ENCODE measurements around the gene ASPRV1. TPM values are rescaled to one million over a fixed set of nuclear protein-coding genes. Genes with fewer than 3 reads are reported as not detected.
A peak's percentile ranks its signal among the peaks of the same experiment; 100 is the strongest.

Gene ASPRV1
- total and polyA plus RNA-seq, 9 donors: 1.1 to 5.5 (median 4.4) TPM

DNA sequence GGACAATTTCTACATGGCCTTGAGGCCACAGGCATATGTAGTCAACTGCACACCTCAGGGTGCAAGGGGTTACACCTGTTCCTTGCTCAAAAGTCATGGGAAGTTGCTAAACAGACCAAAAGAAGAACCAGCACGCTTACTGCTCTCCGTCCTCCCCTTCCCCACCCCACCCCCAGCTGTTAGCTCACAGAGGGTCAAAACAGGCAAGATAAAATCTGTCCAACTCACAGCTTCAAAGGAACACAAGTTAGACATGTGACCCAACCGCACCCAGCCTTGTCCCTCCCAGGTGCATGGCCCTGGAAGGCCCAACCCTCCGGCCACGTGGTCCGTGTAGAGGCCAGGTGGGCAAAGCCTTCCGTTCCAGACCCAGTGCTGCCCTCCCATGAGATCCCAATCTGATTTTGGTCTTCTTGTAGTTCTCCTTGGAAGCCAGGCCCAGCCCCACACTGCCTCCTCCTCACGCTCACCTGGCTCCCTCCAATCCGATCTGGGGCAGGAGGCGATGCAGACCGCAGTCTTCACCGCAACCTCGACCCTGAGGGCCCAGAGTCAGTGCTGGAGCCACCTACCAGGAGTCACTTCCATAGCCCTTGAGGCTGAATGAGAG lies 14.5 kb upstream of the ASPRV1 start:
- intact Hi-C loops (cut with DNase I): no loop called here
- H3K9me3 ChIP-seq: no peaks in the 10 kb centered on the region
- TF ChIP-seq, protein P1, sequence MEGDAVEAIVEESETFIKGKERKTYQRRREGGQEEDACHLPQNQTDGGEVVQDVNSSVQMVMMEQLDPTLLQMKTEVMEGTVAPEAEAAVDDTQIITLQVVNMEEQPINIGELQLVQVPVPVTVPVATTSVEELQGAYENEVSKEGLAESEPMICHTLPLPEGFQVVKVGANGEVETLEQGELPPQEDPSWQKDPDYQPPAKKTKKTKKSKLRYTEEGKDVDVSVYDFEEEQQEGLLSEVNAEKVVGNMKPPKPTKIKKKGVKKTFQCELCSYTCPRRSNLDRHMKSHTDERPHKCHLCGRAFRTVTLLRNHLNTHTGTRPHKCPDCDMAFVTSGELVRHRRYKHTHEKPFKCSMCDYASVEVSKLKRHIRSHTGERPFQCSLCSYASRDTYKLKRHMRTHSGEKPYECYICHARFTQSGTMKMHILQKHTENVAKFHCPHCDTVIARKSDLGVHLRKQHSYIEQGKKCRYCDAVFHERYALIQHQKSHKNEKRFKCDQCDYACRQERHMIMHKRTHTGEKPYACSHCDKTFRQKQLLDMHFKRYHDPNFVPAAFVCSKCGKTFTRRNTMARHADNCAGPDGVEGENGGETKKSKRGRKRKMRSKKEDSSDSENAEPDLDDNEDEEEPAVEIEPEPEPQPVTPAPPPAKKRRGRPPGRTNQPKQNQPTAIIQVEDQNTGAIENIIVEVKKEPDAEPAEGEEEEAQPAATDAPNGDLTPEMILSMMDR (IDR thresholded peaks at IDR 0.05): no peak
- TF ChIP-seq EP300 (IDR thresholded peaks at IDR 0.05) (no peak), POLR2A (IDR thresholded peaks at IDR 0.05) (no peak)
- no peaks in the 10 kb centered on the region for H3K27me3 ChIP-seq
- peak in 1 of 5 donors; percentile 24 for DNase-seq
- no peak overlapping the region for H3K4me3 ChIP-seq
- no peaks in the 10 kb centered on the region for H3K36me3 ChIP-seq
- no peaks in the 10 kb centered on the region for H3K4me1 ChIP-seq (ENCODE audit: insufficient read depth)
- WGBS, 3 donors: 83 to 92% (median 86%) methylated on average over 13 of the region's 13 CpGs
- H3K27ac ChIP-seq: no peak overlapping the region

DNA sequence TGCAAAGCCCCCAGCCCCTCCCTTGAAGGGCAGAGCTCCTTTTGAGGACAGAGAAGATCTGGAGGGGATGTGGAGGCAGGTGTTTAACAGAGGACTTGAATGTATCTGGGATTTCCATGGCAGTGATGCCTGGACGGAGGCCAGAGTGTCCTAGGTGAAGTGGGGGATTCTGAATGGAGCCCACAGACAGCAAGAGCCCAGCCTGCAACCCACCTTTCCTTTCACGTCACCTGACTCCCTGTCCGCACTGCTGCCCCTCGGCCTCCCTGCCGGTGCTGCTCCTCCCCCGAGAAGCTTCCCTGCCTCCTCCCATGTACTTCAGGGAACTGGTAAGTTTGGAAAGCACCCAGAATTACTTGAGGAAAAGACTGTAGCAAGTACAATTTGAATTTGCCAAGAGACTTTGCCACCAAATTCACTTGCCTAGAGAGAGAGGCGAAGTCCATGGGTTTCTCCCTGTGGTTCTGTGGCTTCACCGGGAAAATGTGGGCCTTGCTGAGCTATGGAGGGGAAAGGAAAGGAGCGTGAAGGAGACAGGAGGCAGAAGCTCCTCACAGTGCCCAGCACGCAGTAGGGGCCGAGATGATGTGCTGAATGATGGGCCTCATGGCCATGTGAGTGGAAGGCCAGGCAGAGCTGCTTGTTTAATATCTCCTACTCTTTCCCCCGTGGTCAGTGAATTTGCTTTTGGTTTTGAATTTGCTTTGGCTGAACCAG lies 13.9 kb upstream of the ASPRV1 start:
- no peaks in the 10 kb centered on the region for H3K27me3 ChIP-seq
- 78 to 85% (median 81%) methylated on average over 12 of the region's 12 CpGs for WGBS, 3 donors
- intact Hi-C loops (cut with DNase I): no loop called here
- H3K27ac ChIP-seq: no peak overlapping the region
- no peaks in the 10 kb centered on the region for H3K4me1 ChIP-seq (ENCODE audit: insufficient read depth)
- H3K9me3 ChIP-seq: no peaks in the 10 kb centered on the region
- no peaks in the 10 kb centered on the region for H3K36me3 ChIP-seq
- no peak for DNase-seq
- TF ChIP-seq EP300 (IDR thresholded peaks at IDR 0.05) (no peak), POLR2A (IDR thresholded peaks at IDR 0.05) (no peak)
- TF ChIP-seq, protein P1 (IDR thresholded peaks at IDR 0.05): no peak
- no peak overlapping the region for H3K4me3 ChIP-seq

DNA sequence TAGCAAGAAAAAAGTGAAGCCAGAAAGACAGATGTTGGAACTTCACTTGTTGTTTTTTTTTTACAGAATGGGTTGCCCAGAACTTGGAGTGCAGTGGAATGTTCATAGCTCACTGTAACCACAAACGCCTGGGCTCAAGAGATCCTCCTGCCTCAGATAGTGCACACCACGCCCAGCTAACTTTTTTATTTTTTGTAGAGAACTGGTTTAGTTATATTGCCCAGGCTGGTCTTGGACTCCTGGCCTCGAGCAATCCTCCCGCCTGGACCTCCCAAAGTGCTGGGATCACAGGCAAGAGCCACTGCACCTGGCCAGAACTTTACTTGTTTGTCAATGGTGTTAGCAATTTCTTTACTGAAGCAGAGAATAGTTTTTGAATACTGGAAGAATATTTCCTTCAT lies 11.9 kb upstream of the ASPRV1 start:
- intact Hi-C loops (cut with DNase I): no loop called here
- Histone ChIP-seq H3K9me3 (no peaks in the 10 kb centered on the region), H3K27ac (no peak overlapping the region), H3K4me1 (ENCODE audit: insufficient read depth) (no peaks in the 10 kb centered on the region), H3K27me3 (no peaks in the 10 kb centered on the region), H3K4me3 (no peak overlapping the region), H3K36me3 (no peaks in the 10 kb centered on the region)
- WGBS, 3 donors: 47 to 50% (median 48%) methylated on average over 4 of the region's 4 CpGs
- TF ChIP-seq EP300 (IDR thresholded peaks at IDR 0.05): no peak
- TF ChIP-seq, protein P1 (IDR thresholded peaks at IDR 0.05): no peak
- TF ChIP-seq POLR2A (IDR thresholded peaks at IDR 0.05): no peak
- no peak for DNase-seq

DNA sequence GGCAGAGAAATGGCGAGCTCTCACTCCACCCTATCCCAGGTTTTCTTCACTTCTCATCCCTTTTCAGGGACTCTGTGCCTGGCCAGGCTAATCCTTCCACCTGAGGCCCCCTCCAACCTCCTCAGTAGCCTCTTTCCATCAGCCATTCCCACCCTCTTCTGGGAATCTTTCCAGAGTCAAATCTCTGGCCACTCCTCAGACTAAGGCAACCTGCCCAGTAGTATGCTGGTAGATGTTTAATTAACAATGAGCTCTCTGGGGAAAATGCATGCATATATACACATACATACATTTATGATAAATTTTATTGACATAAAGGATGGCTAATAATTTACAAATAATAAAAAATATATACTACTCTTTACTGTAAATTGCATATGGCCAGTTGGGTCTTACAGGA lies 11.4 kb upstream of the ASPRV1 start:
- no peak overlapping the region for H3K27ac ChIP-seq
- no peaks in the 10 kb centered on the region for H3K4me1 ChIP-seq (ENCODE audit: insufficient read depth)
- no peaks in the 10 kb centered on the region for H3K36me3 ChIP-seq
- no peaks in the 10 kb centered on the region for H3K27me3 ChIP-seq
- WGBS, 3 donors: 90 to 93% (median 91%) methylated on average over 1 of the region's 1 CpG
- no peak overlapping the region for H3K4me3 ChIP-seq
- intact Hi-C loops (cut with DNase I): no loop called here
- no peaks in the 10 kb centered on the region for H3K9me3 ChIP-seq
- DNase-seq: no peak
- TF ChIP-seq EP300 (IDR thresholded peaks at IDR 0.05): no peak
- TF ChIP-seq, protein P1 (IDR thresholded peaks at IDR 0.05): no peak
- TF ChIP-seq POLR2A (IDR thresholded peaks at IDR 0.05): no peak
